GM23338 (cell line): ENCODE results near the gene RPS14. TPM values are rescaled to one million over a fixed set of nuclear protein-coding genes. Genes with fewer than 3 reads are reported as not detected.

Experiments
- ATAC-seq: fragments of 200-7000 bp; cut with Tn5 transposase; 3 replicates; pipeline ENCODE4 v1.9.1; 2020
- DNase-seq: peaks from one replicate; pipeline ENCODE4 v3.0.0-alpha.2; 2015; ENCODE audit warnings: low spot score
- H2AFZ ChIP-seq: fragments of 200-600 bp; sonication (generic); 2 replicates; pipeline ENCODE4 v1.8.0; 2016; ENCODE audit warnings: antibody characterized with exemption, mild to moderate bottlenecking, moderate library complexity
- H3F3A ChIP-seq: fragments of 200-600 bp; sonication (generic); replicated peaks from 2 replicates; pipeline ENCODE4 v1.8.0; 2017; ENCODE audit warnings: antibody characterized with exemption, mixed run types, low read depth
- H3K27ac ChIP-seq: fragments of 200-600 bp; sonication (generic); 2 replicates; pipeline ENCODE4 v1.6.1; 2016; ENCODE audit warnings: low read depth
- H3K27me3 ChIP-seq: fragments of 200-600 bp; sonication (generic); 2 replicates; pipeline ENCODE4 v1.8.0; 2016; ENCODE audit warnings: mild to moderate bottlenecking, mixed run types, moderate library complexity; ENCODE audit not compliant: insufficient read depth
- H3K36me3 ChIP-seq: fragments of 200-600 bp; sonication (generic); 2 replicates; pipeline ENCODE4 v1.8.0; 2016; ENCODE audit warnings: mild to moderate bottlenecking; ENCODE audit not compliant: insufficient read depth
- H3K4me1 ChIP-seq: fragments of 200-600 bp; sonication (generic); 2 replicates; pipeline ENCODE4 v1.8.0; 2016; ENCODE audit warnings: mild to moderate bottlenecking, moderate library complexity; ENCODE audit not compliant: insufficient read depth
- H3K4me2 ChIP-seq: fragments of 200-600 bp; sonication (generic); 2 replicates; pipeline ENCODE4 v1.7.1; 2017; ENCODE audit warnings: mixed run types
- H3K4me3 ChIP-seq: fragments of 200-600 bp; sonication (generic); 2 replicates; pipeline ENCODE4 v1.6.1; 2016; ENCODE audit warnings: mixed run types
- H3K79me2 ChIP-seq: fragments of 200-600 bp; sonication (generic); replicated peaks from 2 replicates; pipeline ENCODE4 v1.8.0; 2017; ENCODE audit warnings: mild to moderate bottlenecking; ENCODE audit not compliant: insufficient read depth
- H3K9me2 ChIP-seq: fragments of 200-600 bp; sonication (generic); 2 replicates; pipeline ENCODE4 v1.8.0; 2017; ENCODE audit not compliant: insufficient read depth
- H4K20me1 ChIP-seq: fragments of 200-600 bp; sonication (generic); replicated peaks from 2 replicates; pipeline ENCODE4 v1.8.0; 2017; ENCODE audit warnings: mild to moderate bottlenecking; ENCODE audit not compliant: insufficient read depth
- H3K27ac Mint-ChIP-seq: 2 replicates; pipeline ENCODE4 v1.8.0; 2020; ENCODE audit warnings: inconsistent platforms, mild to moderate bottlenecking, moderate library complexity, mixed read lengths
- H3K27me3 Mint-ChIP-seq: 3 replicates; pipeline ENCODE4 v1.8.0; 2022; ENCODE audit warnings: low read depth, mild to moderate bottlenecking, moderate library complexity, mixed read lengths, inconsistent platforms; ENCODE audit not compliant: insufficient read depth, poor library complexity
- H3K36me3 Mint-ChIP-seq: 3 replicates; pipeline ENCODE4 v1.8.0; 2021; ENCODE audit warnings: low read depth, mild to moderate bottlenecking, inconsistent platforms, moderate library complexity, mixed read lengths
- H3K4me1 Mint-ChIP-seq: 3 replicates; pipeline ENCODE4 v1.8.0; 2020; ENCODE audit warnings: mild to moderate bottlenecking, inconsistent platforms, mixed read lengths
- H3K4me3 Mint-ChIP-seq: 3 replicates; pipeline ENCODE4 v1.8.0; 2021; ENCODE audit warnings: moderate library complexity, mild to moderate bottlenecking, inconsistent platforms, mixed read lengths
- H3K9me3 Mint-ChIP-seq: 3 replicates; pipeline ENCODE4 v1.8.0; 2020; ENCODE audit warnings: moderate library complexity, mild to moderate bottlenecking, inconsistent platforms, mixed read lengths
- EZH2phosphoT487 ChIP-seq: fragments of 200-600 bp; sonication (generic); IDR thresholded peaks from one replicate; pipeline ENCODE4 v1.8.1; 2018; ENCODE audit warnings: antibody characterized with exemption; ENCODE audit not compliant: unreplicated experiment
- NANOG ChIP-seq: IDR thresholded peaks from 2 replicates; pipeline ENCODE4 v1.6.1; 2016; ENCODE audit warnings: antibody characterized with exemption, borderline replicate concordance
- polyA plus RNA-seq: library from polyadenylated mRNA; unstranded; fragments of >200 nt; fragmentation: Nextera tagmentation; extraction: Ambion mirVana; gene quantifications from 2 replicates; pipeline ENCODE4 v1.2.1, GENCODE V29; 2016
- total RNA-seq: library from RNA; depleted of rRNA; stranded (reverse); fragments of >200 nt; shearing (Covaris generic); gene quantifications from 2 replicates; pipeline ENCODE4 v1.2.3, GENCODE V29; 2014
- TF ChIP-seq, protein P1 (sequence below): IDR thresholded peaks from one replicate; pipeline ENCODE4 v1.6.1; 2018; ENCODE audit warnings: antibody characterized with exemption; ENCODE audit not compliant: unreplicated experiment
- TF ChIP-seq, protein P2 (sequence below), 2 experiments: fragments of 200-600 bp in 1 of 2; sonication (generic) in 1 of 2; conservative IDR thresholded peaks; 2 replicates each; pipeline versions ENCODE4 v1.5.1 to v1.6.1; 2016 to 2017; ENCODE audit warnings: antibody characterized with exemption in 2 of 2, low read depth in 2 of 2, mild to moderate bottlenecking in 2 of 2, moderate library complexity in 1 of 2

RPS14 gene
- total and polyA plus RNA-seq, 2 experiments from 2014 or later = 1,443 to 2,790 TPM

DNA sequence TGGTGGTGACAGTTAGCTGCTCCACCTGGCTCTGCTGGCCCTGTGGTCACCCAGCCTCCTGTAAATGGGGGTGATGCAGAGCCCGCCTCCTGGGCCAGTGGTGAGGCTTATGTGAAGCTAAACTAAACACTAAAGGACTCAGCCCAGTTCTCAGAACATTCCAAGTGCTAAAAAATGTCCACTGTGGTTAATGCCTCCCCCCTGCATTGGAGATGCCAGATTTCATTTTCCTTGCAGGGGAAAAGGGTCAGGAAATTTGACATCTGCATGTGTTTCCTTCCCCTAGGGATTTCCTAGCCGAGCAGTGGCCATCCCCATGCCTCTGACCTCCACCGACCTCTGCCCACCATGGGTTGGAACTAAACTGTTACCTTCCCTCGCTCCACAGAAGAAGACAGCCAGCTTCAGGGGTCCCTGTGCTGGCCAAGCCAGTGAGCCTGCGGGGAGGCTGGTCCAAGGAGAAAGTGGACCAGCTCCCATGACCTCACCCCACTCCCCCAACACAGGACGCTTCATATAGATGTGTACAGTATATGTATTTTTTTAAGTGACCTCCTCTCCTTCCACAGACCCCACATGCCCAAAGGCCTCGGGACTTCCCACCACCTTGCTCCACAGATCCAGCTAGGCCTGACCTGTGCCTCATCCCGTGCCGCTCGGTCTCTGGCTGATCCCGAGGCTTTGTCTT lies 49.9 kb downstream of the RPS14 start (continued):
- TF ChIP-seq, protein P1, sequence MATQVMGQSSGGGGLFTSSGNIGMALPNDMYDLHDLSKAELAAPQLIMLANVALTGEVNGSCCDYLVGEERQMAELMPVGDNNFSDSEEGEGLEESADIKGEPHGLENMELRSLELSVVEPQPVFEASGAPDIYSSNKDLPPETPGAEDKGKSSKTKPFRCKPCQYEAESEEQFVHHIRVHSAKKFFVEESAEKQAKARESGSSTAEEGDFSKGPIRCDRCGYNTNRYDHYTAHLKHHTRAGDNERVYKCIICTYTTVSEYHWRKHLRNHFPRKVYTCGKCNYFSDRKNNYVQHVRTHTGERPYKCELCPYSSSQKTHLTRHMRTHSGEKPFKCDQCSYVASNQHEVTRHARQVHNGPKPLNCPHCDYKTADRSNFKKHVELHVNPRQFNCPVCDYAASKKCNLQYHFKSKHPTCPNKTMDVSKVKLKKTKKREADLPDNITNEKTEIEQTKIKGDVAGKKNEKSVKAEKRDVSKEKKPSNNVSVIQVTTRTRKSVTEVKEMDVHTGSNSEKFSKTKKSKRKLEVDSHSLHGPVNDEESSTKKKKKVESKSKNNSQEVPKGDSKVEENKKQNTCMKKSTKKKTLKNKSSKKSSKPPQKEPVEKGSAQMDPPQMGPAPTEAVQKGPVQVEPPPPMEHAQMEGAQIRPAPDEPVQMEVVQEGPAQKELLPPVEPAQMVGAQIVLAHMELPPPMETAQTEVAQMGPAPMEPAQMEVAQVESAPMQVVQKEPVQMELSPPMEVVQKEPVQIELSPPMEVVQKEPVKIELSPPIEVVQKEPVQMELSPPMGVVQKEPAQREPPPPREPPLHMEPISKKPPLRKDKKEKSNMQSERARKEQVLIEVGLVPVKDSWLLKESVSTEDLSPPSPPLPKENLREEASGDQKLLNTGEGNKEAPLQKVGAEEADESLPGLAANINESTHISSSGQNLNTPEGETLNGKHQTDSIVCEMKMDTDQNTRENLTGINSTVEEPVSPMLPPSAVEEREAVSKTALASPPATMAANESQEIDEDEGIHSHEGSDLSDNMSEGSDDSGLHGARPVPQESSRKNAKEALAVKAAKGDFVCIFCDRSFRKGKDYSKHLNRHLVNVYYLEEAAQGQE = no peak

DNA sequence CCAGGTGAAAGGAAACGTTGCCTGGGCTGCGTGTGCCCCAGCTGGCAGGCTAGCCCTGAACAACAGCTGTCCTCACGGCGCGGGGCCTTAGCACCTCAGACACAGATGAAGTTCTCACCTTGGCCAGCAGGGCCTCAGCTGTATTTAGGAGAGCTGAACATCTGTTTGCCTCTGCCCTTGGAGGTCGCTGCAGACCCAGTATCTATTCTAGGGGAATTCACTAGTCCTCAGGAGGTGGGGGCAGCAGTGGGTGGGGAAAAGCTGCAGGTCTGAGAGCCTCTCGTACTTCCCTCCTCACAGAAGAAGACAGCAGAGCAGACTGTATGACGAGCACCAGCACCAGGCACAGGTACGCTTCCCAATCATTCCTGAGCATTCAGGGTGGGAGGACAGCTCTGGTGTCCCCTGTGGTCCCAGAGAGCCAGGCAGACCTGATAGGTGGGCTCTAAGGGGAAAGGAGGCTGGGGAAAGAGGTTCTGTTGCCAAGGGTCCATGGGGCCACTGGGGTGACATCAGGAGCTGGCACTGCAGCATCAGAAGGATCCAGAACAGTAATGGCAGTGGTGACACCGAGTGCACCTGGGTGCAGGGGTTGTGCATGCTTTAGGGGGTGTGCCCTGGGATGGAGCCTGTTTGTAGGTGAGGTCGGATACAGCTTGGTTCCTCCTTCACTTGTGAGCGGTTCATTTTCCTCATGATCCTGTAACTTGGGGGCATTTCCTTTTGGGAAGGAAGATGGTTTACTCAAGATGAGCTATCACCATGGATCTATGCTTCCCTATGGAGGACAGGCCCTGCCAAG lies 50.6 kb downstream of the RPS14 start:
- ATAC-seq = peak; percentile 77
- no peaks in the 10 kb centered on the region; the same call in 2 of the 3 replicates for H3K9me3 Mint-ChIP-seq
- peaks cover 76% of the 10 kb centered on the region for H3K36me3 Mint-ChIP-seq
- H3K4me3 ChIP-seq = no peak overlapping the region
- no peak overlapping the region; the same call in 1 of the 2 replicates for H3K27ac Mint-ChIP-seq
- H3K4me1 Mint-ChIP-seq = no peaks in the 10 kb centered on the region; the same call in 2 of the 3 replicates
- peaks cover 7% of the 10 kb centered on the region; the same call in 1 of the 2 replicates for H4K20me1 ChIP-seq
- no peaks in the 10 kb centered on the region for H3K79me2 ChIP-seq
- no peak overlapping the region for H3K4me2 ChIP-seq
- no peak overlapping the region for H2AFZ ChIP-seq
- no peak overlapping the region for H3K4me3 Mint-ChIP-seq
- 0 out of 2 replicates have a peak, but pooled peaks cover 7% of the 10 kb centered on the region for H3F3A ChIP-seq
- no peaks in the 10 kb centered on the region for H3K4me1 ChIP-seq
- TF ChIP-seq EZH2phosphoT487 (no peak), NANOG (no peak)
- TF ChIP-seq, protein P2, sequence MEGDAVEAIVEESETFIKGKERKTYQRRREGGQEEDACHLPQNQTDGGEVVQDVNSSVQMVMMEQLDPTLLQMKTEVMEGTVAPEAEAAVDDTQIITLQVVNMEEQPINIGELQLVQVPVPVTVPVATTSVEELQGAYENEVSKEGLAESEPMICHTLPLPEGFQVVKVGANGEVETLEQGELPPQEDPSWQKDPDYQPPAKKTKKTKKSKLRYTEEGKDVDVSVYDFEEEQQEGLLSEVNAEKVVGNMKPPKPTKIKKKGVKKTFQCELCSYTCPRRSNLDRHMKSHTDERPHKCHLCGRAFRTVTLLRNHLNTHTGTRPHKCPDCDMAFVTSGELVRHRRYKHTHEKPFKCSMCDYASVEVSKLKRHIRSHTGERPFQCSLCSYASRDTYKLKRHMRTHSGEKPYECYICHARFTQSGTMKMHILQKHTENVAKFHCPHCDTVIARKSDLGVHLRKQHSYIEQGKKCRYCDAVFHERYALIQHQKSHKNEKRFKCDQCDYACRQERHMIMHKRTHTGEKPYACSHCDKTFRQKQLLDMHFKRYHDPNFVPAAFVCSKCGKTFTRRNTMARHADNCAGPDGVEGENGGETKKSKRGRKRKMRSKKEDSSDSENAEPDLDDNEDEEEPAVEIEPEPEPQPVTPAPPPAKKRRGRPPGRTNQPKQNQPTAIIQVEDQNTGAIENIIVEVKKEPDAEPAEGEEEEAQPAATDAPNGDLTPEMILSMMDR (conservative IDR thresholded peaks at IDR 0.05; ENCODE audit: low read depth in 2 of 2) = peak in 1 of 2 experiments; percentile 44; a peak in 3 of 4 replicates
- no peaks in the 10 kb centered on the region for H3K9me2 ChIP-seq
- peak; percentile 67 for DNase-seq
- H3K36me3 ChIP-seq = peaks cover 12% of the 10 kb centered on the region; the same call in 1 of the 2 replicates
- no peak overlapping the region for H3K27ac ChIP-seq
- H3K27me3 ChIP-seq = no peaks in the 10 kb centered on the region
- peaks cover 13% of the 10 kb centered on the region for H3K27me3 Mint-ChIP-seq
